H9 (cell line): ENCODE measurements around the gene FUNDC2. TPM values are rescaled to one million over a fixed set of nuclear protein-coding genes. Genes with fewer than 3 reads are reported as not detected.

ENCODE experiments used
- DNase-seq: peaks from one replicate; pipeline ENCODE4 v3.0.0-alpha.2; 2017
- H2AFZ ChIP-seq: one replicate; pipeline ENCODE4 v1.6.1; 2013; ENCODE audit warnings: mild to moderate bottlenecking, low read length, control low read depth, moderate library complexity
- H2AK5ac ChIP-seq: 2 replicates; pipeline ENCODE4 v1.6.1; 2013; ENCODE audit warnings: low read length, control low read depth, mixed read lengths; ENCODE audit not compliant: insufficient read length
- H2BK120ac ChIP-seq: one replicate; pipeline ENCODE4 v1.6.1; 2013; ENCODE audit warnings: low read depth, mild to moderate bottlenecking, low read length, control low read depth, inconsistent platforms; ENCODE audit not compliant: poor library complexity, severe bottlenecking
- H2BK12ac ChIP-seq: 2 replicates; pipeline ENCODE4 v1.6.1; 2013; ENCODE audit warnings: low read length, control low read depth, mixed read lengths, low read depth; ENCODE audit not compliant: insufficient read length
- H2BK15ac ChIP-seq: 2 replicates; pipeline ENCODE4 v1.6.1; 2013; ENCODE audit warnings: low read depth, low read length, control low read depth
- H2BK20ac ChIP-seq: one replicate; pipeline ENCODE4 v1.6.1; 2013; ENCODE audit warnings: low read depth, mild to moderate bottlenecking, low read length, control low read depth, inconsistent platforms; ENCODE audit not compliant: poor library complexity, severe bottlenecking
- H2BK5ac ChIP-seq: 2 replicates; pipeline ENCODE4 v1.6.1; 2013; ENCODE audit warnings: low read length, control low read depth, mixed read lengths; ENCODE audit not compliant: insufficient read length
- H3K14ac ChIP-seq: 2 replicates; pipeline ENCODE4 v1.6.1; 2013; ENCODE audit warnings: low read length, control low read depth; ENCODE audit not compliant: insufficient read depth
- H3K18ac ChIP-seq: 2 replicates; pipeline ENCODE4 v1.6.1; 2013; ENCODE audit warnings: low read depth, mild to moderate bottlenecking, mixed read lengths, low read length, control low read depth; ENCODE audit not compliant: insufficient read length
- H3K23ac ChIP-seq: 2 replicates; pipeline ENCODE4 v1.6.1; 2013; ENCODE audit warnings: low read length, control low read depth, mixed read lengths, low read depth; ENCODE audit not compliant: insufficient read length
- H3K23me2 ChIP-seq: 2 replicates; pipeline ENCODE4 v1.6.1; 2013; ENCODE audit warnings: low read depth, mild to moderate bottlenecking, mixed read lengths, low read length, control low read depth; ENCODE audit not compliant: insufficient read length, poor library complexity, severe bottlenecking
- H3K27ac ChIP-seq: 2 replicates; pipeline ENCODE4 v1.5.1; 2013; ENCODE audit warnings: low read length, control low read depth, mixed read lengths, low read depth; ENCODE audit not compliant: insufficient read length
- H3K27me3 ChIP-seq: 2 replicates; pipeline ENCODE4 v1.6.1; 2013; ENCODE audit warnings: low read length, control low read depth, inconsistent platforms; ENCODE audit not compliant: insufficient read depth
- H3K4ac ChIP-seq: 2 replicates; pipeline ENCODE4 v1.6.1; 2013; ENCODE audit warnings: low read depth, mild to moderate bottlenecking, control low read depth, inconsistent platforms, low read length, moderate library complexity
- H3K4me1 ChIP-seq: 2 replicates; pipeline ENCODE4 v1.6.1; 2013; ENCODE audit warnings: low read length, control low read depth, inconsistent platforms; ENCODE audit not compliant: insufficient read depth
- H3K4me2 ChIP-seq: 2 replicates; pipeline ENCODE4 v1.6.1; 2013; ENCODE audit warnings: low read length, control low read depth, mixed read lengths; ENCODE audit not compliant: insufficient read length, insufficient read depth
- H3K56ac ChIP-seq: 2 replicates; pipeline ENCODE4 v1.6.1; 2013; ENCODE audit warnings: low read depth, mild to moderate bottlenecking, mixed read lengths, low read length, control low read depth; ENCODE audit not compliant: insufficient read length
- H3K79me1 ChIP-seq: 2 replicates; pipeline ENCODE4 v1.6.1; 2013; ENCODE audit warnings: low read depth, mild to moderate bottlenecking, moderate library complexity, low read length, control low read depth, inconsistent platforms; ENCODE audit not compliant: insufficient read depth, poor library complexity, severe bottlenecking
- H3K79me2 ChIP-seq: 2 replicates; pipeline ENCODE4 v1.6.1; 2013; ENCODE audit warnings: low read length, control low read depth, inconsistent platforms; ENCODE audit not compliant: insufficient read depth
- H3K9ac ChIP-seq: 2 replicates; pipeline ENCODE4 v1.6.1; 2013; ENCODE audit warnings: low read length, control low read depth, mixed read lengths; ENCODE audit not compliant: insufficient read length; ENCODE audit errors: extremely low read depth
- H3K9me3 ChIP-seq: one replicate; pipeline ENCODE4 v1.6.1; 2013; ENCODE audit warnings: low read depth, low read length, inconsistent platforms; ENCODE audit not compliant: control insufficient read depth
- H3T11ph ChIP-seq: one replicate; pipeline ENCODE4 v1.6.1; 2013; ENCODE audit warnings: mild to moderate bottlenecking, low read length, control low read depth, inconsistent platforms
- H4K20me1 ChIP-seq: one replicate; pipeline ENCODE4 v1.6.1; 2013; ENCODE audit not compliant: control insufficient read depth, insufficient read length, insufficient read depth
- H4K5ac ChIP-seq: 2 replicates; pipeline ENCODE4 v1.6.1; 2013; ENCODE audit warnings: low read depth, mild to moderate bottlenecking, mixed read lengths, low read length, control low read depth; ENCODE audit not compliant: insufficient read length
- H4K8ac ChIP-seq: replicated peaks from 2 replicates; pipeline ENCODE4 v1.6.1; 2013; ENCODE audit warnings: low read length, control low read depth, mixed read lengths, low read depth; ENCODE audit not compliant: insufficient read length
- H4K91ac ChIP-seq: 2 replicates; pipeline ENCODE4 v1.6.1; 2013; ENCODE audit warnings: low read depth, mild to moderate bottlenecking, moderate library complexity, mixed read lengths, low read length, control low read depth; ENCODE audit not compliant: insufficient read length
- H3K27ac Mint-ChIP-seq, 3 experiments: 2 replicates in 2 of 3; 3 replicates in 1 of 3; pipeline ENCODE4 v1.8.0; 2020 to 2021; ENCODE audit warnings: mixed read lengths in 3 of 3, mild to moderate bottlenecking in 1 of 3, moderate library complexity in 1 of 3
- H3K27me3 Mint-ChIP-seq: 2 replicates; pipeline ENCODE4 v1.8.0; 2021; ENCODE audit warnings: low read depth, mild to moderate bottlenecking, moderate library complexity, mixed read lengths
- H3K36me3 Mint-ChIP-seq, 3 experiments: 2 replicates in 2 of 3; 3 replicates in 1 of 3; pipeline ENCODE4 v1.8.0; 2020 to 2021; ENCODE audit warnings: low read depth in 3 of 3, mixed read lengths in 3 of 3; ENCODE audit not compliant: insufficient read depth in 1 of 3
- H3K4me1 Mint-ChIP-seq, 2 experiments: 2 replicates each; pipeline ENCODE4 v1.8.0; 2020; ENCODE audit warnings: mixed read lengths in 2 of 2
- H3K4me3 Mint-ChIP-seq, 2 experiments: 2 replicates in 1 of 2; 3 replicates in 1 of 2; pipeline ENCODE4 v1.8.0; 2020 to 2021; ENCODE audit warnings: mild to moderate bottlenecking in 2 of 2, mixed read lengths in 2 of 2, moderate library complexity in 1 of 2
- H3K9me3 Mint-ChIP-seq, 2 experiments: 2 replicates in 1 of 2; 3 replicates in 1 of 2; pipeline ENCODE4 v1.8.0; 2020; ENCODE audit warnings: mild to moderate bottlenecking in 2 of 2, mixed read lengths in 2 of 2, moderate library complexity in 1 of 2
- CTCF ChIP-seq: fragments of 200-600 bp; sonication (generic); conservative IDR thresholded peaks from 3 replicates; pipeline ENCODE4 v1.8.0; 2021; ENCODE audit warnings: antibody characterized with exemption, mild to moderate bottlenecking
- WGBS: extraction: QIAGEN DNeasy Blood & Tissue Kit; methylation state at CpG from one replicate; pipeline ENCODE4 v1.1.7; 2013; ENCODE audit warnings: missing lambda C conversion rate, low lambda C conversion rate, mixed read lengths; ENCODE audit not compliant: insufficient read length; ENCODE audit errors: extremely low coverage; 5-methylcytosine and 5-hydroxymethylcytosine counted together
- total RNA-seq: library from RNA; stranded (reverse); gene quantifications from 2 replicates; pipeline ENCODE4 v1.2.1, GENCODE V29; 2021

FUNDC2 gene
- total RNA-seq, 1 experiment from 2014 or later = 62.1 TPM

- H3K23ac ChIP-seq = no peak overlapping the region
- H3K27me3 ChIP-seq = no peaks in the 10 kb centered on the region
- TF ChIP-seq CTCF = no peak
- H2BK5ac ChIP-seq = no peak overlapping the region
- no peaks in the 10 kb centered on the region for H3K23me2 ChIP-seq
- no peak overlapping the region for H2BK12ac ChIP-seq
- H2BK120ac ChIP-seq = no peak overlapping the region
- H2BK15ac ChIP-seq = no peak overlapping the region
- H3K79me2 ChIP-seq = no peaks in the 10 kb centered on the region
- H4K8ac ChIP-seq = no peak overlapping the region
- H4K20me1 ChIP-seq = no peaks in the 10 kb centered on the region
- no peak overlapping the region for H3K27ac Mint-ChIP-seq
- H4K91ac ChIP-seq = no peak overlapping the region
- H3K27me3 Mint-ChIP-seq = no peaks in the 10 kb centered on the region
- peaks cover 0 to 3% (median 0%) of the 10 kb centered on the region in 3 experiments; a peak in 1 of 7 replicates for H3K36me3 Mint-ChIP-seq
- H3K4me2 ChIP-seq = no peak overlapping the region
- no peak overlapping the region for H3K9ac ChIP-seq
- no peak overlapping the region for H3K18ac ChIP-seq
- H3K4ac ChIP-seq = no peak overlapping the region
- no peak for DNase-seq
- WGBS = 100% methylated on average over 1 of the region's 1 CpG
- H4K5ac ChIP-seq = no peak overlapping the region
- H3K4me3 Mint-ChIP-seq = no peak overlapping the region
- no peak overlapping the region for H3K56ac ChIP-seq
- H3K9me3 ChIP-seq = peaks cover 40% of the 10 kb centered on the region
- no peaks in the 10 kb centered on the region for H3K4me1 ChIP-seq
- H3K27ac ChIP-seq = no peak overlapping the region
- no peaks in the 10 kb centered on the region for H3K79me1 ChIP-seq
- no peak overlapping the region for H2AK5ac ChIP-seq
- H3K9me3 Mint-ChIP-seq = peaks cover 53 to 54% of the 10 kb centered on the region in 2 experiments
- H2AFZ ChIP-seq = no peak overlapping the region
- H3T11ph ChIP-seq = no peak overlapping the region
- no peaks in the 10 kb centered on the region for H3K4me1 Mint-ChIP-seq
- no peak overlapping the region for H2BK20ac ChIP-seq
- no peak overlapping the region for H3K14ac ChIP-seq
Measured at GRCh38 chrX:154991476-154991875, 35.2 kb upstream of the FUNDC2 start.
